Measurements from ENCODE around the gene GPX6.
A peak's percentile ranks its signal among the peaks of the same experiment; 100 is the strongest.
"Not testable (repeated sequence)": the region's sequence is repeated elsewhere in the genome, so short reads cannot be mapped to it uniquely, and the experiment has no call there.

GPX6 gene

DNA sequence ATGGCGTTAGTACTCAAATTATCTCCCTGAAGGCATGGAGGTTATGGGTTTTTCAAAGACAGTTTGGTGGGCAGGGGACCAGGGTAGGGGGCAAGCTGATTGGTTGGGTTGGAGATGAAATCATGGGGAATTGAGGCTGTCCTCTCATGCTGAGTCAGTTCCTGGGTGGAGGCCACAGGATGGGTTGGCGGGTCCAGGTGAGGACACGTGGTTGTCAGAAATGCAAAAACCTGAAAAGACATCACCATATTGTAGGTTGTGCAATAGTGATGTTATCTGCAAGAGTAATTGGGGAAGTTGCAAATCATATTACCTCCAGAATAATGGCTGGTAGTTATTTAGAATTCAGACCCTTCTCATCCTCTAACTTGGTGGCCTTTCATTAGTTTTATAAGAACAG is 30.1 kb downstream of the GPX6 start:
- DNase-seq (ENCODE audit: low spot score): no peak

DNA sequence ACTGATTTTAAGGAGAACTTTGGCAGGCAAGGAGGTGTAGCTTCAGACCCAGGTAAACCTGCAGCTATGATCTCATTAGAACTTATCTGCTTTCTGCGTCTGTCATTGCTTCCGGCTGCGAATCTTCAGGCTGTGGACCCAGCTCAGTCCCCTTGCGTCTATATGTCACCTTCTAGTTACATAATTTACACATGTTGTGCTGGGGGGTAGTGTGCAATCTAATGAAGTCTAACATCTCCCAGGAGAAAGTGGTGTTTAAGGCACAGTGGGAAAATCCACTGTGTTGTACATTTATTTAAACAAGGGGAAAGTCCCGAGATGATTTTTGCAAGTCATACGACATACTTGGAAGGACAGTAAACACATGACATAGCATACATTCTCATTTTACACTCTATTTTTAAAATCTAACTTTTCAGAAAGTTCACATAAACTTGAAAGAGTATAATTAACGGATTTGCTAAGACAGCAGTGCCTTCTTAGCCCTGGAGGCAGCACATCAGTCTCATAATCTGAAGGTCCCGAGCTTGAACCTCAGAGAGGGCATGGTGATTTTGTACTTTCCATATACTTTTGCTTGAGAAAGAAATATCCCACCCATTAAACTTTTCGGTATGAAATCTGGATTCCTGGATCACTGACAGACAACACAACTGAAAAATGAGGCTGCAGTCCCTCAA is 35.2 kb downstream of the GPX6 start:
- no peak for DNase-seq (ENCODE audit: low spot score)

DNA sequence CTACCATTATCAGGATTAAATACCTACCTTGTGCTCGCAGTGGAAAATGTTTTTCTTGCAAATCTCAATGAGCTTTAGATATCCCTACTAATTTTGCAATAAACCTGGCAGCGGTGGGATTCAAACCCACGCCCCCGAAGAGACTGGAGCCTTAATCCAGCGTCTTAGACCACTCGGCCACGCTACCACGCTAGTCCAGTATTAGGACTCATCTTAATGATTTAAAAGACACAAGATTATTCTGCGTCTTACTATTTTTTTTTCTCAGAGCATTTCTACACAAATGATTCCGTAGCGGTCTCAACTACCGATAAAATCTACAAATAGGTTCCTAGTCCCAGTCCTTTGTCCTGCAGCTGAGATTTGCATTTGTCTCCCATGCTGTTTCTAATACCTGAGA is 37.1 kb downstream of the GPX6 start:
- no peak for DNase-seq (ENCODE audit: low spot score)

DNA sequence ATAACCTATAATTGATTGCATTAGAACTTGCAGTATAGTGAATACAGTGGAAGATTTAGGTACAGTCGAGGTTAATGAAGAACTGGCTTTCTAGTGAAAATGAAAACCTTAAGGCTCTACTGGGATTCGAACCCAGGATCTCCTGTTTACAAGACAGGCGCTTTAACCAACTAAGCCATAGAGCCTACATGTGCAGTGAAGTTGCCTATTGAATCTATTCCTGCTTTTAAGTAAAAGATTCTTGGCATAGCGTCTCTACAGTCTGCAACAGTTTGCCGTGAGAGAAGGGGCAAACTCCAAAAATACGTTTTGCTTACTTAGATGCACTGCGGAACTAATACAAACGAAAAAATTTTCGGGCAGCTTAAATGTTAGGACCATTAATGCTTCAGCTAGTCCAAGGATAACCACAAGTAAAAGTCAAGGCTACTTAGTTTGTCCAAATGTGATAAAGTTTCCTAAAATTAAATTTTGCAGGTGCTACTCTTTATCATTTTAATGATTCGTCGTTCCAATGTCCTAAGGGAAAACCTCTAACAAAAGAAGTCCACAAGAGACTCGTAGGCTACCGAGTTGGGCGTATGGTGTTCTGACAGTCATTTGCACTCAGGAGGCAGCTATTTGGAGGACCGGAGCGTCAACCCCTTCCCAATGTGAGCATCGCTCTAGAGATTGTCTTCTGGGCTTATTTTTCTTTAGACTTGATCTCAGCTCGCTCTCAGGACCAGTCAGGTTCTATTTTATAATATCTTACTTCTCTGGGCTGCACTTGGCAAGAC is 41.0 kb downstream of the GPX6 start:
- DNase-seq (ENCODE audit: low spot score): peak; percentile 80

DNA sequence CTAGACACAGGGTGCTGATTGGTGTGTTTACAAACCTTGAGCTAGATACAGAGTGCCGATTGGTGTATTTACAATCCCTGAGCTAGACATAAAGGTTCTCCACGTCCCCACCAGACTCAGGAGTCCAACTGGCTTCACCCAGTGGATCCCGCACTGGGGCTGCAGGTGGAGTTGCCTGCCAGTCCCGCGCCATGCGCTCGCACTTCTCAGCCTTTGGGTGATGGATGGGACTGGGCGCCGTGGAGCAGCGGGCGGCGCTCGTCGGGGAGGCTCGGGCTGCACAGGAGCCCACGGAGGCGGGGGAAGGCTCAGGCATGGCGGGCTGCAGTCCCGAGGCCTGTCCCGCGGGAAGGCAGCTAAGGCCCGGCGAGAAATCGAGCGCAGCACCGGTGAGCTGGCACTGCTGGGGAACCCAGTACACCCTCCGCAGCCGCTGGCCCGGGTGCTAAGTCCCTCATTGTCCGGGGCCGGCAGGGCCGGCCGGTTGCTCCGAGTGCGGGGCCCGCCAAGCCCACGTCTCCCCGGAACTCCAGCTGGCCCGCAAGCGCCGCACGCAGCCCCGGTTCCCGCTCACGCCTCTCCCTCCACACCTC is 46.3 kb downstream of the GPX6 start:
- not testable (repeated sequence) for DNase-seq (ENCODE audit: low spot score)

DNA sequence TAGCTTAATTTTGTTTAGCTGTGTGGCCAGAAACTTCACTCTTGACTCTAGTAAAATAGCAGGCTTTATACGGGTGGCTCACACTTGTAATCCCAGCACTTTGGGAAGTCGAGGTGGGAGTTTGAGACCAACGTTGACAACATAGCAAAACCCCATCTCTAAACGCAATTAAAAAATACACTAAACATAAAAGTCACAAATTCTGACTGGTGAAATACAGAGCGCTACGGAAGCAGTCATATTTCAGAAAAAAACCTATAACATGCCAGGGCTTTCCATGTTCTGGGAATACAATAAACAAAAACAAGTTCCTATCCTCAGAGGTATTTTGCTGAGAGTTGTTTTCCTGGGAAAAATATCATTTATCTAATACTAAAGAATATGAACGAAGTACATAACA is 47.5 kb downstream of the GPX6 start:
- no peak for DNase-seq (ENCODE audit: low spot score)

DNA sequence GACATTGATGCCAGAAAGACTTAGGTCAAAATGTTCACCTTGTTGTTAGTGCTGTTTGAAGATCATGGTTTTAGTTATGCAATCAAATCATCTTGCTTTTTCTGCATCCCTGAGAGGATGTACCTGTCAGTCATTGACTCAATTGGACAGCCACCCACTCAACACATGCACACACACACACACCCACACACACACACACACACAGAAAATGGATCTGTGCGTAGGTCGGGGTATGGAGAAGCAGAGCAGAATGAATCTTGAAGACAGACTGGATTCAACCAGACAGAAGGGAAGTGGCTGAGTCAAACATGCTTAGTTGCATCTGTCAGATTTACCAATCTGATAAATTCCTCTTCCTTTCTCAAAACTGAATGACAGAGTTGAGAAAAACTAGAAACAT is 53.2 kb downstream of the GPX6 start:
- DNase-seq (ENCODE audit: low spot score): no peak

DNA sequence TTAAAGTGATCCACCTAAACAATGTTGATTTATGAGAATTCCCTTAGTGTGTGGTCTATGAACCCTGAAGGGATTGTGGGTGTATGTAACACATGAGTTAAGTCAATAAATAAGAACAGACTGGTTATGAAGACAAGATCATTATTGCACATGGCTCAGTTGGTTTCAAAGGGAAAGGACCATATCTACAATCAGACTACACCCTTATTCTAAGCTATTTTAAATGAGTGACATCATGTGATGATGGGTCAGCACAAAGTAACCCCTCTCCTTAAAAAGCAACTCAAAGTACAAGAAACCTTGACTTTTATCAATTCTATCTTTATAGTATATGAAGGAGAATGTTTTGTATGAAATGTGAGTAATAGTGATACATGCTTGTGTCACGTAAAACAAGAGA is 57.0 kb downstream of the GPX6 start:
- no peak for DNase-seq (ENCODE audit: low spot score)

Measured in NAMALWA (cell line).